HG03139 (cell line): ENCODE results near the gene KRT36.

Experiments used
- ATAC-seq: cut with Tn5 transposase; IDR thresholded peaks from one replicate; pipeline ENCODE4 v1.9.1; 2021; ENCODE audit not compliant: unreplicated experiment

Gene KRT36

GRCh38 chr17:41504246-41504977, 14.7 kb upstream of the KRT36 start:
- no peak for ATAC-seq

GRCh38 chr17:41503202-41503601, 13.5 kb upstream of the KRT36 start:
- no peak for ATAC-seq

GRCh38 chr17:41500131-41500911, 10.6 kb upstream of the KRT36 start:
- no peak for ATAC-seq

GRCh38 chr17:41499714-41500113, 10.0 kb upstream of the KRT36 start:
- no peak for ATAC-seq

GRCh38 chr17:41498276-41498675, 8.6 kb upstream of the KRT36 start:
- no peak for ATAC-seq

- peak; percentile 56 for ATAC-seq
These were observed 7.2 kb upstream of the KRT36 start for GRCh38 chr17:41496803-41497484.

- ATAC-seq, result no peak
These were observed 4.8 kb upstream of the KRT36 start for GRCh38 chr17:41494524-41494923.

- no peak for ATAC-seq
These were observed 3.1 kb upstream of the KRT36 start for GRCh38 chr17:41492771-41493170.

GRCh38 chr17:41492351-41492750, 2.6 kb upstream of the KRT36 start:
- no peak for ATAC-seq

GRCh38 chr17:41491476-41491875, 1.8 kb upstream of the KRT36 start:
- no peak for ATAC-seq

GRCh38 chr17:41490000-41490990, 585 bp upstream of the KRT36 start:
- ATAC-seq, result no peak

GRCh38 chr17:41486809-41487530, 2.7 kb downstream of the KRT36 start:
- ATAC-seq, result no peak

GRCh38 chr17:41486316-41486715, 3.4 kb downstream of the KRT36 start:
- no peak for ATAC-seq

GRCh38 chr17:41484920-41485904, 4.5 kb downstream of the KRT36 start:
- ATAC-seq, result no peak

GRCh38 chr17:41483991-41484826, 5.5 kb downstream of the KRT36 start:
- ATAC-seq, result no peak

- no peak for ATAC-seq
These were observed 6.2 kb downstream of the KRT36 start for GRCh38 chr17:41483531-41483930.

GRCh38 chr17:41481036-41481435, 8.7 kb downstream of the KRT36 start, which contains the start of gene KRT35:
Gene KRT35 (minus strand): TSS chr17:41481151. CDS start chr17:41481097, 54 bp downstream.
- ATAC-seq, result no peak

- ATAC-seq, result no peak
These were observed 9.1 kb downstream of the KRT36 start for GRCh38 chr17:41480581-41480980.
